Hepatocyte (in vitro differentiated cells): ENCODE data around the gene ACAN. TPM values are rescaled to one million over a fixed set of nuclear protein-coding genes. Genes with fewer than 3 reads are reported as not detected.

ENCODE experiments used
- DNase-seq: peaks from one replicate; pipeline ENCODE4 v3.0.0-alpha.2; 2016; ENCODE audit warnings: low spot score
- H2AFZ ChIP-seq: fragments of 200-600 bp; sonication (generic); 2 replicates; pipeline ENCODE4 v1.6.0; 2016; ENCODE audit warnings: antibody characterized with exemption, mild to moderate bottlenecking
- H3K27ac ChIP-seq: fragments of 200-600 bp; sonication (generic); 2 replicates; pipeline ENCODE4 v1.5.1; 2016; ENCODE audit warnings: mild to moderate bottlenecking
- H3K27me3 ChIP-seq: fragments of 200-600 bp; sonication (generic); 2 replicates; pipeline ENCODE4 v1.6.1; 2016
- H3K36me3 ChIP-seq: fragments of 200-600 bp; sonication (generic); replicated peaks from 2 replicates; pipeline ENCODE4 v1.5.1; 2016; ENCODE audit warnings: low read depth; ENCODE audit not compliant: insufficient read depth
- H3K4me1 ChIP-seq: fragments of 200-600 bp; sonication (generic); 2 replicates; pipeline ENCODE4 v1.5.1; 2016; ENCODE audit warnings: mild to moderate bottlenecking, moderate library complexity; ENCODE audit not compliant: insufficient read depth
- H3K4me2 ChIP-seq: fragments of 200-600 bp; sonication (generic); 2 replicates; pipeline ENCODE4 v1.6.0; 2016
- H3K4me3 ChIP-seq: fragments of 200-600 bp; sonication (generic); 2 replicates; pipeline ENCODE4 v1.5.1; 2016; ENCODE audit warnings: mild to moderate bottlenecking
- H3K79me2 ChIP-seq: fragments of 200-600 bp; sonication (generic); 2 replicates; pipeline ENCODE4 v1.6.0; 2017; ENCODE audit warnings: mild to moderate bottlenecking
- H3K9me2 ChIP-seq: fragments of 200-600 bp; sonication (generic); replicated peaks from 2 replicates; pipeline ENCODE4 v1.6.0; 2017; ENCODE audit warnings: mild to moderate bottlenecking; ENCODE audit not compliant: insufficient read depth
- H3K9me3 ChIP-seq: fragments of 200-600 bp; sonication (generic); 2 replicates; pipeline ENCODE4 v1.5.1; 2016; ENCODE audit warnings: low read depth, mild to moderate bottlenecking
- H4K20me1 ChIP-seq: fragments of 200-600 bp; sonication (generic); 2 replicates; pipeline ENCODE4 v1.6.0; 2016; ENCODE audit warnings: mild to moderate bottlenecking; ENCODE audit not compliant: insufficient read depth, poor library complexity, severe bottlenecking
- EZH2 ChIP-seq: fragments of 200-600 bp; sonication (generic); IDR thresholded peaks from 2 replicates; pipeline ENCODE4 v1.6.1; 2016; ENCODE audit warnings: antibody characterized with exemption, mild to moderate bottlenecking, borderline replicate concordance
- EZH2phosphoT487 ChIP-seq: fragments of 200-600 bp; sonication (generic); IDR thresholded peaks from one replicate; pipeline ENCODE4 v1.6.1; 2018; ENCODE audit warnings: antibody characterized with exemption, mild to moderate bottlenecking, low read depth, moderate library complexity; ENCODE audit not compliant: unreplicated experiment, severe bottlenecking
- WGBS: methylation state at CpG from one replicate; pipeline ENCODE4 v1.1.6; 2016; ENCODE audit warnings: low lambda C conversion rate; ENCODE audit errors: missing lambda C conversion rate; 5-methylcytosine and 5-hydroxymethylcytosine counted together
- polyA plus RNA-seq: library from polyadenylated mRNA; unstranded; fragments of >200 nt; fragmentation: Nextera tagmentation; extraction: Ambion mirVana; gene quantifications from 2 replicates; pipeline ENCODE4 v1.2.1, GENCODE V29; 2016
- total RNA-seq: library from RNA; depleted of rRNA; stranded (reverse); fragments of >200 nt; gene quantifications from 2 replicates; pipeline ENCODE4 v1.2.3, GENCODE V29; 2014
- TF ChIP-seq, protein P1 (sequence below): fragments of 200-600 bp; sonication (generic); IDR thresholded peaks from 2 replicates; pipeline ENCODE4 v1.5.1; 2016; ENCODE audit warnings: antibody characterized with exemption, mild to moderate bottlenecking; ENCODE audit not compliant: poor library complexity

ACAN gene
- total and polyA plus RNA-seq, 2 experiments from 2014 or later: 0.20 to 0.34 TPM

DNA sequence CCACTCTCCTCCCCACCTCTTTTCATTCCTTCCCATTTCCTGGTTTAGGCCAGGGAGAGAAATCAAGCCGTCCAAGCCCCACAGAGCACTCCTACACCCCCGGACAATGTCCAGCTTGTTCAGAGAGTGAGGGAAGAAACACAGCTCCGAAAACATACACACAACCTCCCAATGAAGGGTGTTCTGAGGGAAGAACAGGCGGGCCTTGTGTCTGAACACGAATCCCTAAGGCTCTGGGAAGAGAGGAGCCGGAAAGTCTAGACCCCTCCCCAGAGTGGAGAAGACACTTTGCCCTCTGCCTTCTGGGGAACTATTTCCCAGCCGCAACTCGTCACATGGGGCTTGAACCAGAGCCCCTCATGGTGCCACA lies 30.5 kb downstream of the ACAN start:
- no peaks in the 10 kb centered on the region for H3K79me2 ChIP-seq
- no peak overlapping the region for H3K4me3 ChIP-seq
- no peaks in the 10 kb centered on the region for H3K4me1 ChIP-seq
- H3K27me3 ChIP-seq: no peaks in the 10 kb centered on the region
- TF ChIP-seq EZH2phosphoT487 (no peak), EZH2 (no peak)
- TF ChIP-seq, protein P1, sequence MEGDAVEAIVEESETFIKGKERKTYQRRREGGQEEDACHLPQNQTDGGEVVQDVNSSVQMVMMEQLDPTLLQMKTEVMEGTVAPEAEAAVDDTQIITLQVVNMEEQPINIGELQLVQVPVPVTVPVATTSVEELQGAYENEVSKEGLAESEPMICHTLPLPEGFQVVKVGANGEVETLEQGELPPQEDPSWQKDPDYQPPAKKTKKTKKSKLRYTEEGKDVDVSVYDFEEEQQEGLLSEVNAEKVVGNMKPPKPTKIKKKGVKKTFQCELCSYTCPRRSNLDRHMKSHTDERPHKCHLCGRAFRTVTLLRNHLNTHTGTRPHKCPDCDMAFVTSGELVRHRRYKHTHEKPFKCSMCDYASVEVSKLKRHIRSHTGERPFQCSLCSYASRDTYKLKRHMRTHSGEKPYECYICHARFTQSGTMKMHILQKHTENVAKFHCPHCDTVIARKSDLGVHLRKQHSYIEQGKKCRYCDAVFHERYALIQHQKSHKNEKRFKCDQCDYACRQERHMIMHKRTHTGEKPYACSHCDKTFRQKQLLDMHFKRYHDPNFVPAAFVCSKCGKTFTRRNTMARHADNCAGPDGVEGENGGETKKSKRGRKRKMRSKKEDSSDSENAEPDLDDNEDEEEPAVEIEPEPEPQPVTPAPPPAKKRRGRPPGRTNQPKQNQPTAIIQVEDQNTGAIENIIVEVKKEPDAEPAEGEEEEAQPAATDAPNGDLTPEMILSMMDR: no peak
- H4K20me1 ChIP-seq: no peaks in the 10 kb centered on the region
- H3K4me2 ChIP-seq: no peak overlapping the region
- H3K36me3 ChIP-seq: no peaks in the 10 kb centered on the region
- H3K9me2 ChIP-seq: no peaks in the 10 kb centered on the region
- H2AFZ ChIP-seq: no peak overlapping the region
- no peak for DNase-seq
- WGBS: 54% methylated on average over 8 of the region's 8 CpGs
- no peak overlapping the region for H3K27ac ChIP-seq
- H3K9me3 ChIP-seq: no peaks in the 10 kb centered on the region

DNA sequence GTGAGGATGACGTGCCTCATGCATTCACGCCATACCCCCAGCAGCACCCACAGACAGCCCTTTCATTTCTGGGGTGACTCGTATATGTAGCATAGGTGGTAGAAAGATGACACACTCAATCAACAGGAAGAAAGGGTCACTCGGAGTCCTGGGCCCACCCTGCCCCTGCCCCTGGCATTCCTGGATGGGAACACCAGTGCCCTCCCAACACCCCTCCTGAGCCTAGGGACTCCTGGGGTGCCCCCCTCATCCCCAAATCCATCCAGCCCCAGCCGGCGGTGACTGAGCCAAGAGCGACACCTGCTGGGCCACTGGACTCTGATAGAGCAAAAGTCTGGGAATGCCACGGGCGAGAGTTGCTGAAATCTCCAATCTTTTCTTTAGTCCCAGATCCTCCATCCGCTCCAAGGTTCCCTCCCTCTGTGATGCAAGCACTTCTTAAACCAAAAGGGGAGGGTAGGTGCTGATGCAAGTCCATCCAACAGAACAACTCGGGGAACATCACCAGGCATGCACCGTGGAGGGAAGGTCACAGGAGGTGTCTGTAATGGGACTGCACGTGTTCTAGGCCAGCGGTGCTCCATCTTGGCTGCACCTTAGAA lies 31.1 kb downstream of the ACAN start:
- Histone ChIP-seq H3K4me1 (no peaks in the 10 kb centered on the region), H3K9me3 (no peaks in the 10 kb centered on the region), H3K36me3 (no peaks in the 10 kb centered on the region), H3K9me2 (no peaks in the 10 kb centered on the region), H3K4me3 (no peak overlapping the region), H3K79me2 (no peaks in the 10 kb centered on the region), H2AFZ (no peak overlapping the region), H3K27ac (no peak overlapping the region), H3K27me3 (no peaks in the 10 kb centered on the region), H4K20me1 (no peaks in the 10 kb centered on the region), H3K4me2 (no peak overlapping the region)
- WGBS: 50% methylated on average over 13 of the region's 14 CpGs
- no peak for TF ChIP-seq EZH2
- TF ChIP-seq EZH2phosphoT487: no peak
- TF ChIP-seq, protein P1: peak; percentile 79
- peak; percentile 59 for DNase-seq

DNA sequence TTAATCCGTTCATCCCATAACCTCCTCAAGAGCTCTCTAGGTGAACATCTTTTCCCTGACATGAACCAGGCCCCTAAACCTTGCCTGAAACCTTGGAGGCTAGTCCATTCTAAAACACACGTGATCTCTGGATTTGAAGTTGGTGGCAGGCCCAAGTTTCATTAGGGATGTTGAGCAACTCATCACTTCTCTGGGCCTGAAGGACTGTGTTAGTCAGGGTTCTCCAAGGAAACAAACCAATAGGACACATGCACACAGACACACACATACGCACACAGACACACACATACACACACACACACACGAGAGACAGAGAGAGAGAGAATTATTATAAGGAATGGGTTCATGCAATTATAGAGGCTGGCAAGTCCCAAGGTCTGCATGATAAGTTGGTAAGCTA lies 31.9 kb downstream of the ACAN start:
- Histone ChIP-seq H4K20me1 (no peaks in the 10 kb centered on the region), H3K9me3 (no peaks in the 10 kb centered on the region), H2AFZ (no peak overlapping the region), H3K9me2 (no peaks in the 10 kb centered on the region), H3K4me3 (no peak overlapping the region), H3K79me2 (no peaks in the 10 kb centered on the region), H3K4me1 (no peaks in the 10 kb centered on the region), H3K27me3 (no peaks in the 10 kb centered on the region), H3K36me3 (no peaks in the 10 kb centered on the region), H3K4me2 (no peak overlapping the region), H3K27ac (no peak overlapping the region)
- 95% methylated on average over 4 of the region's 4 CpGs for WGBS
- no peak for TF ChIP-seq EZH2phosphoT487
- TF ChIP-seq EZH2: no peak
- TF ChIP-seq, protein P1: no peak
- DNase-seq: no peak
